CD14-positive monocyte (primary cell): ENCODE data around the gene NELFA. TPM values are rescaled to one million over a fixed set of nuclear protein-coding genes. Genes with fewer than 3 reads are reported as not detected.

Experiments used
- DNase-seq, 3 donors: peaks; one replicate each; pipeline ENCODE4 v3.0.0-alpha.2; 2011 to 2022
- H2AFZ ChIP-seq: 2 replicates; pipeline ENCODE4 v1.6.0; 2012; ENCODE audit warnings: mild to moderate bottlenecking, low read depth, low read length, inconsistent platforms; ENCODE audit not compliant: insufficient read depth, poor library complexity, severe bottlenecking
- H3K27ac ChIP-seq, 2 donors: 1 replicate in 1 of 2; 2 replicates in 1 of 2; pipeline ENCODE4 v1.5.1; 2012 to 2013; ENCODE audit warnings: low read length in 2 of 2, control low read depth in 1 of 2, inconsistent platforms in 1 of 2, low read depth in 1 of 2, mild to moderate bottlenecking in 1 of 2
- H3K27me3 ChIP-seq, 2 donors: one replicate each; pipeline versions ENCODE4 v1.6.0 to v1.6.1; 2011 to 2013; ENCODE audit warnings: low read length in 2 of 2; ENCODE audit not compliant: control insufficient read depth in 2 of 2, insufficient read depth in 2 of 2
- H3K36me3 ChIP-seq, 2 donors: replicated peaks in 1 of 2; 1 replicate in 1 of 2; 2 replicates in 1 of 2; pipeline versions ENCODE4 v1.5.1 to v1.6.1; 2012 to 2013; ENCODE audit warnings: low read length in 2 of 2, control low read depth in 1 of 2, inconsistent platforms in 1 of 2, mild to moderate bottlenecking in 1 of 2; ENCODE audit not compliant: insufficient read depth in 2 of 2, control insufficient read depth in 1 of 2
- H3K4me1 ChIP-seq, 2 donors: 1 replicate in 1 of 2; 2 replicates in 1 of 2; pipeline versions ENCODE4 v1.5.1 to v1.6.1; 2012 to 2013; ENCODE audit warnings: low read length in 2 of 2, control low read depth in 1 of 2, inconsistent platforms in 1 of 2, mild to moderate bottlenecking in 1 of 2, moderate library complexity in 1 of 2; ENCODE audit not compliant: insufficient read depth in 2 of 2, control insufficient read depth in 1 of 2
- H3K4me2 ChIP-seq: replicated peaks from 2 replicates; pipeline ENCODE3; 2012; ENCODE audit warnings: low read length, moderate library complexity, mild to moderate bottlenecking; ENCODE audit not compliant: poor library complexity, severe bottlenecking; ENCODE audit errors: extremely low read depth
- H3K4me3 ChIP-seq, 3 experiments: fragments of 200-600 bp in 1 of 3; sonication (generic) in 1 of 3; replicated peaks in 1 of 3; 1 replicate in 2 of 3; 2 replicates in 1 of 3; pipeline ENCODE4 v1.5.1; 2011 to 2013; ENCODE audit warnings: low read length in 3 of 3, mild to moderate bottlenecking in 3 of 3, control low read depth in 2 of 3, low read depth in 2 of 3, inconsistent platforms in 1 of 3, moderate library complexity in 1 of 3
- H3K79me2 ChIP-seq: 2 replicates; pipeline ENCODE4 v1.6.0; 2012; ENCODE audit warnings: mild to moderate bottlenecking, control low read depth, inconsistent platforms, low read length, moderate library complexity; ENCODE audit not compliant: insufficient read depth
- H3K9ac ChIP-seq: 2 replicates; pipeline ENCODE4 v1.6.0; 2017; ENCODE audit warnings: low read length, mild to moderate bottlenecking; ENCODE audit not compliant: insufficient read depth, poor library complexity, severe bottlenecking
- H3K9me3 ChIP-seq, 2 donors: replicated peaks in 1 of 2; 1 replicate in 1 of 2; 2 replicates in 1 of 2; pipeline versions ENCODE4 v1.5.1 to v1.6.1; 2012 to 2013; ENCODE audit warnings: low read length in 2 of 2, control low read depth in 1 of 2; ENCODE audit not compliant: control insufficient read depth in 1 of 2, insufficient read depth in 1 of 2
- H4K20me1 ChIP-seq: 2 replicates; pipeline ENCODE4 v1.6.0; 2012; ENCODE audit warnings: mild to moderate bottlenecking, low read length, control low read depth, moderate library complexity; ENCODE audit not compliant: insufficient read depth
- H3K27ac Mint-ChIP-seq, 7 donors: one replicate each; pipeline ENCODE4 v1.8.0; 2020; ENCODE audit warnings: mild to moderate bottlenecking in 7 of 7, mixed read lengths in 7 of 7, moderate library complexity in 6 of 7, inconsistent platforms in 2 of 7
- H3K27me3 Mint-ChIP-seq, 3 donors: one replicate each; pipeline ENCODE4 v1.8.0; 2021 to 2022; ENCODE audit warnings: low read depth in 3 of 3, mild to moderate bottlenecking in 3 of 3, mixed read lengths in 3 of 3, moderate library complexity in 3 of 3, inconsistent platforms in 1 of 3
- H3K36me3 Mint-ChIP-seq, 2 donors: one replicate each; pipeline ENCODE4 v1.8.0; 2020; ENCODE audit warnings: mixed read lengths in 2 of 2, inconsistent platforms in 1 of 2, mild to moderate bottlenecking in 1 of 2
- H3K4me1 Mint-ChIP-seq: one replicate; pipeline ENCODE4 v1.8.0; 2020; ENCODE audit warnings: mild to moderate bottlenecking, mixed read lengths
- H3K4me3 Mint-ChIP-seq, 2 donors: one replicate each; pipeline ENCODE4 v1.8.0; 2020; ENCODE audit warnings: mild to moderate bottlenecking in 2 of 2, mixed read lengths in 2 of 2, moderate library complexity in 1 of 2
- H3K9me3 Mint-ChIP-seq, 7 donors: one replicate each; pipeline ENCODE4 v1.8.0; 2020 to 2022; ENCODE audit warnings: mixed read lengths in 7 of 7, mild to moderate bottlenecking in 6 of 7, moderate library complexity in 6 of 7, inconsistent platforms in 2 of 7
- CTCF ChIP-seq: fragments of 200-600 bp; IDR thresholded peaks from one replicate; pipeline ENCODE4 v1.8.0; 2022; ENCODE audit warnings: antibody characterized with exemption, mild to moderate bottlenecking
- WGBS: methylation state at CpG from one replicate; pipeline ENCODE4 v1.1.5; 2013; ENCODE audit warnings: missing lambda C conversion rate; ENCODE audit not compliant: insufficient coverage; 5-methylcytosine and 5-hydroxymethylcytosine counted together
- intact Hi-C, 2 donors: fragments of 100-400 bp; cut with micrococcal nuclease; formaldehyde crosslinking; loops; one replicate each; pipeline versions ENCODE4 v1.15.0 to v1.15.1; 2023
- polyA plus RNA-seq, 3 donors: library from polyadenylated mRNA; depleted of rRNA in 1 of 3; unstranded in 2 of 3; stranded (reverse) in 1 of 3; fragments of 300-500 nt in 2 of 3; fragments of >200 nt in 1 of 3; fragmentation: Illumina TruSeq in 2 of 3; gene quantifications; 1 replicate in 2 of 3; 2 replicates in 1 of 3; pipeline ENCODE4 v1.2.3, GENCODE V29; 2012 to 2021

NELFA gene
- polyA plus RNA-seq, 3 donors = 10.0 to 22.1 (median 10.5) TPM

DNA sequence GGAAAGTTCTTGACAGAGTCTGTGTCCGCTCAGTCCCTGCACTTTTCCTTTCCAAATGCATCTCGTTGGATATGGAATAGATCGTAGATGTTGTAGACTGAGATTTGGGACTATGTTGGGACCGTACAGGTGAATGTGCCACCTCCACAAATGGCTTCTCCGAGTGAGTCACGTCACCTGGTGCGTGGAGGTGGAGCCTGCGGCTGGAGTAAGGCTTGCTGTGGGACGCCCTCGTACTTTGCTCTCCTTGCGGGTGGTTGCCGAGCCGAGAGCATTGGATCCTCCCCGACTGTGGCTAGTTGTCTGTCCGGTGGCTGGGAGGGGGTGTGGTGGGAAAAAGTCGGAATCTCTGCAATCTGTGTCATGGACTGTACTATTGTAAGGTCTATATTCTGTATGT lies 60.5 kb downstream of the NELFA start:
- Histone ChIP-seq H3K27me3 (no peaks in the 10 kb centered on the region), H3K36me3 (peaks cover 40 to 92% of the 10 kb centered on the region in 2 donors), H3K9me3 (no peaks in the 10 kb centered on the region), H3K4me2 (no peak overlapping the region), H3K9ac (no peak overlapping the region), H3K79me2 (no peaks in the 10 kb centered on the region), H3K27ac (no peak overlapping the region), H4K20me1 (no peaks in the 10 kb centered on the region), H3K4me3 (no peak overlapping the region), H2AFZ (no peak overlapping the region), H3K4me1 (no peaks in the 10 kb centered on the region)
- 97% methylated on average over 13 of the region's 16 CpGs for WGBS
- TF ChIP-seq CTCF = no peak
- no peak for DNase-seq
- H3K9me3 Mint-ChIP-seq = no peaks in the 10 kb centered on the region
- H3K4me1 Mint-ChIP-seq = no peaks in the 10 kb centered on the region
- peaks cover 0 to 1% (median 0%) of the 10 kb centered on the region in 3 donors for H3K27me3 Mint-ChIP-seq
- H3K4me3 Mint-ChIP-seq = no peak overlapping the region
- peaks cover 49 to 85% of the 10 kb centered on the region in 2 donors for H3K36me3 Mint-ChIP-seq
- intact Hi-C loops = no loop called here
- H3K27ac Mint-ChIP-seq = peak overlapping the region in 1 of 7 donors; percentile 18

DNA sequence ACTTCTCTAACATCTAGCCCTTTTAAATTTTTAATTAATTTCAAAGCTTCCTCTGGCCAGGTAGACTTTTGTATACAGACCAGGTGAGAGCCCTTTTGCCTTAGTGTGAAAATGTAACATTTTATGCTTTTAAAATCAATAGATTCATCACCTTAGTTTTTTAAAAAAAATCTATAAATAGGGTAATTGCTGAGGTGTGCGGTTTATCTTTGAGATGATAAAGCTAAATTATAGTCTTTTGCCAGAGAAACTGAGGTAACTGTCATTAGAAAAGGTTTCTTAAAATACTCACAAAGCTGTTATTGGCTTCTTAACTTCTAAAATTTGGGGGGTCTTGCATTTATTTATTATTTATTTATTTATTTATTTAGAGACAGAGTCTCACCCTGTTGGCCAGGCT lies 62.9 kb downstream of the NELFA start:
- Histone ChIP-seq H3K4me2 (no peak overlapping the region), H2AFZ (no peak overlapping the region), H3K9me3 (no peaks in the 10 kb centered on the region), H3K4me3 (no peak overlapping the region), H3K4me1 (no peaks in the 10 kb centered on the region), H3K9ac (no peak overlapping the region), H3K79me2 (no peaks in the 10 kb centered on the region), H3K36me3 (peaks cover 38 to 92% of the 10 kb centered on the region in 2 donors), H4K20me1 (no peaks in the 10 kb centered on the region), H3K27me3 (no peaks in the 10 kb centered on the region), H3K27ac (no peak overlapping the region)
- intact Hi-C loops = no loop called here
- DNase-seq = no peak
- Mint-ChIP-seq H3K4me3 (no peak overlapping the region), H3K27ac (no peak overlapping the region), H3K9me3 (no peaks in the 10 kb centered on the region), H3K36me3 (peaks cover 47 to 77% of the 10 kb centered on the region in 2 donors), H3K4me1 (no peaks in the 10 kb centered on the region), H3K27me3 (peaks cover 0 to 1% (median 0%) of the 10 kb centered on the region in 3 donors)
- TF ChIP-seq CTCF = no peak
- WGBS = no CpG with 5 or more reads among the region's 1 CpG
